Astrocyte (in vitro differentiated cells and primary cell): ENCODE data around the gene DMBX1. TPM values are rescaled to one million over a fixed set of nuclear protein-coding genes. Genes with fewer than 3 reads are reported as not detected.

Source experiments
- DNase-seq: peaks from one replicate; pipeline ENCODE4 v3.0.0-alpha.2; 2010; ENCODE audit warnings: low read depth
- FAIRE-seq: peaks from 2 replicates; lab custom pipeline; 2011; peaks lifted over from hg19 to GRCh38; lab: Jason Lieb, UNC
- H2AFZ ChIP-seq: 2 replicates; pipeline ENCODE4 v1.6.0; 2012; ENCODE audit warnings: low read depth, low read length, inconsistent platforms
- H3K27ac ChIP-seq: 2 replicates; pipeline ENCODE4 v1.5.1; 2011; ENCODE audit warnings: low read depth, low read length, inconsistent platforms
- H3K27me3 ChIP-seq: 2 replicates; pipeline ENCODE4 v1.6.0; 2011; ENCODE audit warnings: low read length, inconsistent platforms; ENCODE audit not compliant: insufficient read depth
- H3K36me3 ChIP-seq: 2 replicates; pipeline ENCODE4 v1.5.1; 2011; ENCODE audit warnings: low read length, inconsistent platforms; ENCODE audit not compliant: insufficient read depth
- H3K4me1 ChIP-seq: 2 replicates; pipeline ENCODE4 v1.5.1; 2011; ENCODE audit warnings: low read length, inconsistent platforms; ENCODE audit not compliant: insufficient read depth
- H3K4me2 ChIP-seq: 2 replicates; pipeline ENCODE4 v1.6.0; 2012; ENCODE audit warnings: low read length, inconsistent platforms
- H3K4me3 ChIP-seq: 2 replicates; pipeline ENCODE4 v1.5.1; 2011; ENCODE audit warnings: low read depth, mild to moderate bottlenecking, low read length, inconsistent platforms; ENCODE audit not compliant: insufficient read depth
- H3K79me2 ChIP-seq: 2 replicates; pipeline ENCODE4 v1.6.0; 2012; ENCODE audit warnings: mild to moderate bottlenecking, low read length, inconsistent platforms; ENCODE audit not compliant: insufficient read depth
- H3K9ac ChIP-seq: 2 replicates; pipeline ENCODE4 v1.6.0; 2012; ENCODE audit warnings: mild to moderate bottlenecking, low read length, inconsistent platforms
- H3K9me3 ChIP-seq: 2 replicates; pipeline ENCODE4 v1.5.1; 2012; ENCODE audit warnings: low read depth, mild to moderate bottlenecking, low read length, inconsistent platforms; ENCODE audit not compliant: insufficient read depth
- H4K20me1 ChIP-seq: 2 replicates; pipeline ENCODE4 v1.6.0; 2012; ENCODE audit warnings: low read length, inconsistent platforms; ENCODE audit not compliant: insufficient read depth
- H3K27ac Mint-ChIP-seq: one replicate; pipeline ENCODE4 v1.8.0; 2021; ENCODE audit warnings: mild to moderate bottlenecking, mixed read lengths; ENCODE audit not compliant: unreplicated experiment
- H3K27me3 Mint-ChIP-seq: one replicate; pipeline ENCODE4 v1.8.0; 2021; ENCODE audit warnings: low read depth, mixed read lengths; ENCODE audit not compliant: unreplicated experiment
- H3K36me3 Mint-ChIP-seq: one replicate; pipeline ENCODE4 v1.8.0; 2021; ENCODE audit warnings: low read depth, mixed read lengths; ENCODE audit not compliant: unreplicated experiment
- H3K4me1 Mint-ChIP-seq: one replicate; pipeline ENCODE4 v1.8.0; 2021; ENCODE audit warnings: low read depth, mixed read lengths; ENCODE audit not compliant: unreplicated experiment
- H3K4me3 Mint-ChIP-seq: one replicate; pipeline ENCODE4 v1.8.0; 2021; ENCODE audit warnings: mild to moderate bottlenecking, moderate library complexity, mixed read lengths; ENCODE audit not compliant: unreplicated experiment
- H3K9me3 Mint-ChIP-seq: one replicate; pipeline ENCODE4 v1.8.0; 2021; ENCODE audit warnings: mild to moderate bottlenecking, mixed read lengths; ENCODE audit not compliant: unreplicated experiment
- EZH2 ChIP-seq: IDR thresholded peaks from 2 replicates; pipeline ENCODE4 v1.6.1; 2012; ENCODE audit warnings: mild to moderate bottlenecking, low read length, inconsistent platforms; ENCODE audit not compliant: insufficient read depth
- total RNA-seq: library from RNA; stranded (reverse); gene quantifications from 2 replicates; pipeline ENCODE4 v1.2.1, GENCODE V29; 2021
- TF ChIP-seq, protein P1 (sequence below): IDR thresholded peaks from 2 replicates; pipeline ENCODE4 v1.5.1; 2011; ENCODE audit warnings: low read depth, mild to moderate bottlenecking, inconsistent platforms, low read length, moderate library complexity; ENCODE audit not compliant: insufficient read depth

DMBX1 gene
- total RNA-seq, 1 donor from 2014 or later = 0.07 TPM

DNA sequence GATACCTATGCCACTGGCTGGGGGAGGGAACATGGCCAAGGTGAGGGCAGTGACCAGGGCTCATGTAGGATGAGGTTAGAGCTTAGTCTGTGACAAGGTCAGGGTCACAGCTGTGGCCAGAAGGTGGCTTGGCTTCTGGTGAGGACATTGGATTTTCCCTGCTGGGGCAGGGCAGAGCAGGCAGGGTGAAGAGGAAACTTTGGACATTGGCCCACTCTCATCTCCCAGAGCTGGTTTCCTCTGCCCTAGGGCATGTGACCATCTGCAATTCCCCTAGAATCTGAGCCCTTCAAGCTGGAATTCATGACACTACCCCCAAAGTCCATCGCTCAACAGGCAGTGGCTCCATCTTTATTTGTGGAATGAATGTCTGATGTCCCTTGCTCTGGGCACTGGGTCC is 5.3 kb downstream of the DMBX1 start:
- Histone ChIP-seq H3K79me2 (no peaks in the 10 kb centered on the region), H3K27ac (no peak overlapping the region), H3K9ac (no peak overlapping the region), H3K4me1 (peaks cover 3% of the 10 kb centered on the region), H3K9me3 (no peaks in the 10 kb centered on the region), H3K4me3 (no peak overlapping the region), H4K20me1 (peaks cover 21% of the 10 kb centered on the region), H2AFZ (no peak overlapping the region), H3K4me2 (no peak overlapping the region), H3K27me3 (peaks cover 82% of the 10 kb centered on the region), H3K36me3 (no peaks in the 10 kb centered on the region)
- no peak overlapping the region for H3K4me3 Mint-ChIP-seq
- H3K27ac Mint-ChIP-seq = no peak overlapping the region
- peaks cover 85% of the 10 kb centered on the region for H3K27me3 Mint-ChIP-seq
- FAIRE-seq (no peak), DNase-seq (no peak)
- H3K9me3 Mint-ChIP-seq = peaks cover 6% of the 10 kb centered on the region
- H3K4me1 Mint-ChIP-seq = peaks cover 3% of the 10 kb centered on the region
- no peaks in the 10 kb centered on the region for H3K36me3 Mint-ChIP-seq
- TF ChIP-seq, protein P1, sequence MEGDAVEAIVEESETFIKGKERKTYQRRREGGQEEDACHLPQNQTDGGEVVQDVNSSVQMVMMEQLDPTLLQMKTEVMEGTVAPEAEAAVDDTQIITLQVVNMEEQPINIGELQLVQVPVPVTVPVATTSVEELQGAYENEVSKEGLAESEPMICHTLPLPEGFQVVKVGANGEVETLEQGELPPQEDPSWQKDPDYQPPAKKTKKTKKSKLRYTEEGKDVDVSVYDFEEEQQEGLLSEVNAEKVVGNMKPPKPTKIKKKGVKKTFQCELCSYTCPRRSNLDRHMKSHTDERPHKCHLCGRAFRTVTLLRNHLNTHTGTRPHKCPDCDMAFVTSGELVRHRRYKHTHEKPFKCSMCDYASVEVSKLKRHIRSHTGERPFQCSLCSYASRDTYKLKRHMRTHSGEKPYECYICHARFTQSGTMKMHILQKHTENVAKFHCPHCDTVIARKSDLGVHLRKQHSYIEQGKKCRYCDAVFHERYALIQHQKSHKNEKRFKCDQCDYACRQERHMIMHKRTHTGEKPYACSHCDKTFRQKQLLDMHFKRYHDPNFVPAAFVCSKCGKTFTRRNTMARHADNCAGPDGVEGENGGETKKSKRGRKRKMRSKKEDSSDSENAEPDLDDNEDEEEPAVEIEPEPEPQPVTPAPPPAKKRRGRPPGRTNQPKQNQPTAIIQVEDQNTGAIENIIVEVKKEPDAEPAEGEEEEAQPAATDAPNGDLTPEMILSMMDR = no peak
- no peak for TF ChIP-seq EZH2

DNA sequence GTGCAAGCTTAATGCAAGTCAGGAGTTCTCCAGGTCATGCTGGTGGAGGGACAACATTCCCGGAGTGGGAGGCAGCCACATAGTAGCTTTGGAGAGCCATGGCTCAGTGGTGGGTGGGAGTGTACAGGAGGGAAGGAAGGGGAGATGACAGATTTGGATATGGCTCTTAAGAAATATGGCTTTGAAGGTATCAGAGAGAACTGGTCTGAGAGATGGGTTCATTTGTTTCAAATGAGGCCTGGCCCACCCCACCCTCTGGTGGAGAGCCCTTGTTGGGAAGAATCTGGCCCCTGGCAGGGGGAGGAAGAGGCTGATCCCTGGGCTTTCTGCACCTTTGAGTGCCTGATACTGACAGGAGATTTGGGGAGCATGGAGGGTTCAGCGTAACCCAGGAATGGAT is 6.1 kb downstream of the DMBX1 start:
- Mint-ChIP-seq H3K4me1 (no peaks in the 10 kb centered on the region), H3K9me3 (peaks cover 6% of the 10 kb centered on the region), H3K27me3 (peaks cover 83% of the 10 kb centered on the region), H3K36me3 (no peaks in the 10 kb centered on the region), H3K27ac (no peak overlapping the region), H3K4me3 (no peak overlapping the region)
- no peak for TF ChIP-seq EZH2
- TF ChIP-seq, protein P1 = no peak
- Histone ChIP-seq H4K20me1 (peaks cover 17% of the 10 kb centered on the region), H3K79me2 (no peaks in the 10 kb centered on the region), H3K36me3 (no peaks in the 10 kb centered on the region), H2AFZ (no peak overlapping the region), H3K4me1 (no peaks in the 10 kb centered on the region), H3K9me3 (no peaks in the 10 kb centered on the region), H3K4me3 (no peak overlapping the region), H3K27me3 (peaks cover 77% of the 10 kb centered on the region), H3K27ac (no peak overlapping the region), H3K9ac (no peak overlapping the region), H3K4me2 (no peak overlapping the region)
- FAIRE-seq = no peak
- no peak for DNase-seq

DNA sequence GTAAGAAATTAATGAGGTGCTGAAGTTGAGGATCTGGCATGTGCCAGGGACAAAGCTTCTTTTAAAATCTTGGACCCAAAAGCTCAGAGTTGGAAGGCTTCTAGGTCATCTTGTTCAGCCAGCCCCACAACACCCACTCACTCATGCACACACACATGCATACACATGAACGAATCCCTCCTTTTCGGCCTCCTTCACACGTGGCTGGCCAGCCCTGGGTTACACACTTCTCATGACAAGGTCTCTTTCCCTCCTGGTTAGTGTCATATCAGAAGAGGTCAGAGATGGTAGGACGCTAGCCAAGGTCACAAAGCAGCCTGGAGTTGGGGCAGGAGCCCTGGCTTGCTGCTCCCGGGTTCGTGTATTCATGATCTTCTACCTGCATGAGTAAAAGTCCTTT is 6.9 kb downstream of the DMBX1 start:
- Mint-ChIP-seq H3K36me3 (no peaks in the 10 kb centered on the region), H3K9me3 (peaks cover 6% of the 10 kb centered on the region), H3K4me3 (no peak overlapping the region)

More for the DNA sequence above, 6.9 kb downstream of the DMBX1 start:
- no peak overlapping the region for H3K27ac Mint-ChIP-seq
- no peaks in the 10 kb centered on the region for H3K4me1 Mint-ChIP-seq
- FAIRE-seq = no peak
- Histone ChIP-seq H3K27me3 (peaks cover 71% of the 10 kb centered on the region), H3K36me3 (no peaks in the 10 kb centered on the region), H2AFZ (no peak overlapping the region), H3K79me2 (no peaks in the 10 kb centered on the region), H3K9ac (no peak overlapping the region), H3K27ac (no peak overlapping the region), H3K4me2 (no peak overlapping the region), H3K4me1 (no peaks in the 10 kb centered on the region), H3K4me3 (no peak overlapping the region), H4K20me1 (peaks cover 10% of the 10 kb centered on the region), H3K9me3 (no peaks in the 10 kb centered on the region)
- TF ChIP-seq EZH2 = no peak
- TF ChIP-seq, protein P1 = no peak
- peaks cover 79% of the 10 kb centered on the region for H3K27me3 Mint-ChIP-seq
- DNase-seq = no peak
